HepG2 (cell line): ENCODE data around the gene PDLIM5. TPM values are rescaled to one million over a fixed set of nuclear protein-coding genes. Genes with fewer than 3 reads are reported as not detected.

Source experiments
- ATAC-seq: fragments of 200-7000 bp; cut with Tn5 transposase; 3 replicates; pipeline ENCODE4 v1.9.1; 2020; ENCODE audit warnings: mild to moderate bottlenecking, moderate library complexity
- BruUV-seq: library from RNA; stranded (reverse); fragments of 400-500 nt; replicated peaks from 2 replicates; lab custom pipeline; 2021; lab: Mats Ljungman, UMichigan
- CTCF ChIA-PET: fragments of 300-600 bp; formaldehyde crosslinking; extraction: SDS; loops from one replicate; lab custom pipeline; 2021; ENCODE audit warnings: low total read pairs, inconsistent platforms, low intra/inter-chr PET ratio; lab: Yijun Ruan, JAX
- POLR2A ChIA-PET: fragments of 350-600 bp; sonication (Branson Sonifier 250); formaldehyde crosslinking; loops from one replicate; lab custom pipeline; 2020; ENCODE audit warnings: antibody characterized with exemption, inconsistent platforms; lab: Yijun Ruan, JAX
- DNase-seq: peaks from one replicate; pipeline ENCODE4 v3.0.0-alpha.2; 2015; ENCODE audit warnings: low spot score
- FAIRE-seq: peaks from 3 replicates; lab custom pipeline; 2011; peaks lifted over from hg19 to GRCh38; lab: Jason Lieb, UNC
- H2AFZ ChIP-seq: one replicate; pipeline ENCODE4 v1.6.1; 2011; ENCODE audit warnings: low read length, inconsistent platforms
- H3K27ac ChIP-seq: fragments of 300-600 bp; 3 replicates; pipeline ENCODE4 v1.8.0; 2011; ENCODE audit warnings: mixed run types, mild to moderate bottlenecking, mixed read lengths, low read length, inconsistent platforms; ENCODE audit not compliant: insufficient read depth; ENCODE audit errors: extremely low read length
- H3K27me3 ChIP-seq, 2 experiments: fragments of 200-600 bp in 1 of 2; 2 replicates in 1 of 2; 3 replicates in 1 of 2; pipeline versions ENCODE4 v1.6.0 to v1.8.0; 2011; ENCODE audit warnings: low read length in 2 of 2, mild to moderate bottlenecking in 2 of 2, moderate library complexity in 2 of 2, inconsistent platforms in 1 of 2; ENCODE audit not compliant: insufficient read depth in 2 of 2, control insufficient read depth in 1 of 2
- H3K36me3 ChIP-seq, 2 experiments: fragments of 200-600 bp in 1 of 2; replicated peaks in 1 of 2; 2 replicates in 1 of 2; 3 replicates in 1 of 2; pipeline versions ENCODE4 v1.5.1 to v1.8.0; 2011; ENCODE audit warnings: low read length in 2 of 2, inconsistent platforms in 1 of 2; ENCODE audit not compliant: insufficient read depth in 2 of 2, control insufficient read depth in 1 of 2
- H3K4me1 ChIP-seq: 2 replicates; pipeline ENCODE4 v1.5.1; 2012; ENCODE audit warnings: low read length, inconsistent platforms; ENCODE audit not compliant: insufficient read depth
- H3K4me2 ChIP-seq: 2 replicates; pipeline ENCODE4 v1.6.0; 2011; ENCODE audit warnings: low read depth, low read length, inconsistent platforms
- H3K4me3 ChIP-seq, 3 experiments: fragments of 200-600 bp in 1 of 3; sonication (generic), shearing (Covaris generic) in 1 of 3; replicated peaks in 1 of 3; 2 replicates each; pipeline ENCODE4 v1.5.1; 2011 to 2016; ENCODE audit warnings: low read length in 3 of 3, inconsistent platforms in 2 of 3, low read depth in 2 of 3, mild to moderate bottlenecking in 2 of 3, control low read depth in 1 of 3, mixed read lengths in 1 of 3; ENCODE audit not compliant: insufficient read depth in 1 of 3
- H3K79me2 ChIP-seq: one replicate; pipeline ENCODE4 v1.6.1; 2011; ENCODE audit warnings: low read length, inconsistent platforms; ENCODE audit not compliant: insufficient read depth
- H3K9ac ChIP-seq: 2 replicates; pipeline ENCODE4 v1.6.0; 2011; ENCODE audit warnings: mild to moderate bottlenecking, low read depth, low read length, inconsistent platforms; ENCODE audit not compliant: insufficient read depth
- H3K9me3 ChIP-seq: 2 replicates; pipeline ENCODE4 v1.5.1; 2012; ENCODE audit warnings: mild to moderate bottlenecking, low read length
- H4K20me1 ChIP-seq: 2 replicates; pipeline ENCODE4 v1.6.0; 2011; ENCODE audit warnings: inconsistent platforms, mild to moderate bottlenecking, low read length, moderate library complexity; ENCODE audit not compliant: insufficient read depth
- DR1 ChIP-seq: sonication (generic); formaldehyde crosslinking; IDR thresholded peaks from 2 replicates; pipeline ENCODE4 v1.8.0; 2021; ENCODE audit warnings: mild to moderate bottlenecking, missing genetic modification reagents, inconsistent platforms
- GATAD1 ChIP-seq: IDR thresholded peaks from 2 replicates; pipeline ENCODE4 v1.6.1; 2016; ENCODE audit warnings: missing genetic modification reagents, missing compliant biosample characterization
- PLRG1 ChIP-seq: fragments of 450-650 bp; conservative IDR thresholded peaks from 2 replicates; pipeline ENCODE4 v1.6.1; 2016
- ZFP82 ChIP-seq: sonication (generic); formaldehyde crosslinking; IDR thresholded peaks from 2 replicates; pipeline ENCODE4 v1.5.1; 2020; ENCODE audit warnings: mild to moderate bottlenecking, missing genetic modification reagents, borderline replicate concordance
- ZNF263 ChIP-seq: sonication (generic); formaldehyde crosslinking; IDR thresholded peaks from 2 replicates; pipeline ENCODE4 v1.4.0; 2020; ENCODE audit warnings: missing genetic modification reagents
- ZNF580 ChIP-seq: IDR thresholded peaks from 2 replicates; pipeline ENCODE4 v1.6.1; 2016; ENCODE audit warnings: low read depth, borderline replicate concordance
- ZNF850 ChIP-seq: sonication (generic); formaldehyde crosslinking; conservative IDR thresholded peaks from 2 replicates; pipeline ENCODE4 v1.9.0; 2021; ENCODE audit warnings: mild to moderate bottlenecking, missing genetic modification reagents
- WGBS: methylation state at CpG from one replicate; pipeline ENCODE4 v1.1.6; 2017; ENCODE audit warnings: low lambda C conversion rate; 5-methylcytosine and 5-hydroxymethylcytosine counted together
- in situ Hi-C: cut with HindIII; loops from 2 replicates; pipeline ENCODE4 v1.10.0; 2017; ENCODE audit warnings: low pct_unique_long_range_greater_than_20kb; ENCODE audit not compliant: extremely low pct_ligation_motif_present
- intact Hi-C: fragments of 100-400 bp; cut with micrococcal nuclease; formaldehyde crosslinking; loops from one replicate; pipeline ENCODE4 v1.10.0; 2022; ENCODE audit not compliant: unreplicated experiment
- polyA plus RNA-seq, 8 experiments: library from polyadenylated mRNA; depleted of rRNA in 3 of 8; stranded (reverse) in 7 of 8; unstranded in 1 of 8; fragments of >200 nt; fragmentation: Illumina TruSeq in 4 of 8; extraction: Trizol in 4 of 8; gene quantifications; 2 replicates each; pipeline versions ENCODE4 v1.2.1 to v1.2.3, GENCODE V29; 2011 to 2016; ENCODE audit warnings: low read depth in 4 of 8, missing spikeins in 1 of 8, mixed read lengths in 1 of 8; ENCODE audit not compliant: insufficient read depth in 1 of 8
- total RNA-seq, 5 experiments: library from RNA; depleted of rRNA; stranded (reverse); fragments of >200 nt; fragmentation: Illumina TruSeq; extraction: Trizol; gene quantifications; 2 replicates each; pipeline ENCODE4 v1.2.3, GENCODE V29; 2016; ENCODE audit warnings: low read depth in 1 of 5
- TF ChIP-seq, protein P1 (sequence below): sonication (generic); formaldehyde crosslinking; IDR thresholded peaks from 2 replicates; pipeline ENCODE4 v1.5.0; 2020; ENCODE audit warnings: mild to moderate bottlenecking, missing genetic modification reagents
- TF ChIP-seq, protein P2 (sequence below): sonication (generic); formaldehyde crosslinking; IDR thresholded peaks from 2 replicates; pipeline ENCODE4 v1.8.1; 2023; ENCODE audit warnings: mild to moderate bottlenecking, missing genetic modification reagents

Gene PDLIM5
- total and polyA plus RNA-seq, 2 of the 13 experiments (the other 11 are each of a cell fraction or from before 2014, with no cell fraction given): 52.8 to 119 TPM

- H3K9me3 ChIP-seq: no peaks in the 10 kb centered on the region
- BruUV-seq: no TSS peak
- no peak overlapping the region for H2AFZ ChIP-seq
- H4K20me1 ChIP-seq: no peaks in the 10 kb centered on the region
- DNase-seq: no peak
- H3K9ac ChIP-seq: no peak overlapping the region
- in situ Hi-C loops: loop anchor here (25.0 kb wide), 1 partner anchor 797 kb away; no protein-coding TSS in a partner anchor
- no peaks in the 10 kb centered on the region for H3K4me1 ChIP-seq
- H3K36me3 ChIP-seq: peaks cover 2 to 19% of the 10 kb centered on the region in 2 experiments; a peak in 2 of 5 replicates
- ChIA-PET POLR2A (no interaction called here), CTCF (no interaction called here)
- TF ChIP-seq ZNF580: no peak
- TF ChIP-seq PLRG1: no peak
- no peak for TF ChIP-seq ZNF850 (CRISPR knock-in tag)
- TF ChIP-seq, protein P1, sequence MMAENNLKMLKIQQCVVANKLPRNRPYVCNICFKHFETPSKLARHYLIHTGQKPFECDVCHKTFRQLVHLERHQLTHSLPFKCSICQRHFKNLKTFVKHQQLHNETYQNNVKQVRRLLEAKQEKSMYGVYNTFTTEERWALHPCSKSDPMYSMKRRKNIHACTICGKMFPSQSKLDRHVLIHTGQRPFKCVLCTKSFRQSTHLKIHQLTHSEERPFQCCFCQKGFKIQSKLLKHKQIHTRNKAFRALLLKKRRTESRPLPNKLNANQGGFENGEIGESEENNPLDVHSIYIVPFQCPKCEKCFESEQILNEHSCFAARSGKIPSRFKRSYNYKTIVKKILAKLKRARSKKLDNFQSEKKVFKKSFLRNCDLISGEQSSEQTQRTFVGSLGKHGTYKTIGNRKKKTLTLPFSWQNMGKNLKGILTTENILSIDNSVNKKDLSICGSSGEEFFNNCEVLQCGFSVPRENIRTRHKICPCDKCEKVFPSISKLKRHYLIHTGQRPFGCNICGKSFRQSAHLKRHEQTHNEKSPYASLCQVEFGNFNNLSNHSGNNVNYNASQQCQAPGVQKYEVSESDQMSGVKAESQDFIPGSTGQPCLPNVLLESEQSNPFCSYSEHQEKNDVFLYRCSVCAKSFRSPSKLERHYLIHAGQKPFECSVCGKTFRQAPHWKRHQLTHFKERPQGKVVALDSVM (CRISPR knock-in tag): no peak
- TF ChIP-seq, protein P2, sequence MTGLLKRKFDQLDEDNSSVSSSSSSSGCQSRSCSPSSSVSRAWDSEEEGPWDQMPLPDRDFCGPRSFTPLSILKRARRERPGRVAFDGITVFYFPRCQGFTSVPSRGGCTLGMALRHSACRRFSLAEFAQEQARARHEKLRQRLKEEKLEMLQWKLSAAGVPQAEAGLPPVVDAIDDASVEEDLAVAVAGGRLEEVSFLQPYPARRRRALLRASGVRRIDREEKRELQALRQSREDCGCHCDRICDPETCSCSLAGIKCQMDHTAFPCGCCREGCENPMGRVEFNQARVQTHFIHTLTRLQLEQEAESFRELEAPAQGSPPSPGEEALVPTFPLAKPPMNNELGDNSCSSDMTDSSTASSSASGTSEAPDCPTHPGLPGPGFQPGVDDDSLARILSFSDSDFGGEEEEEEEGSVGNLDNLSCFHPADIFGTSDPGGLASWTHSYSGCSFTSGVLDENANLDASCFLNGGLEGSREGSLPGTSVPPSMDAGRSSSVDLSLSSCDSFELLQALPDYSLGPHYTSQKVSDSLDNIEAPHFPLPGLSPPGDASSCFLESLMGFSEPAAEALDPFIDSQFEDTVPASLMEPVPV: no peak
- TF ChIP-seq ZNF263 (CRISPR knock-in tag): no peak
- TF ChIP-seq ZFP82 (CRISPR knock-in tag): no peak
- no peak for TF ChIP-seq GATAD1 (CRISPR knock-in tag)
- TF ChIP-seq DR1 (CRISPR knock-in tag): no peak
- H3K27me3 ChIP-seq: no peaks in the 10 kb centered on the region
- intact Hi-C loops: no loop called here
- WGBS: 96% methylated on average over 3 of the region's 3 CpGs
- H3K79me2 ChIP-seq: no peaks in the 10 kb centered on the region
- no peak for FAIRE-seq
- H3K4me3 ChIP-seq: no peak overlapping the region
- no peak overlapping the region for H3K27ac ChIP-seq
- ATAC-seq: no peak
- H3K4me2 ChIP-seq: no peak overlapping the region
Observed at GRCh38 chr4:94583914-94584641, 132.3 kb downstream of the PDLIM5 start.
